ENCODE data around the gene PZP.

PZP gene

GRCh38 chr12:9235519-9235918, 27.3 kb upstream of the PZP start:
- no peak for TF ChIP-seq EZH2phosphoT487 (IDR thresholded peaks at IDR 0.05; ENCODE audit: borderline replicate concordance)
- TF ChIP-seq, protein P1, sequence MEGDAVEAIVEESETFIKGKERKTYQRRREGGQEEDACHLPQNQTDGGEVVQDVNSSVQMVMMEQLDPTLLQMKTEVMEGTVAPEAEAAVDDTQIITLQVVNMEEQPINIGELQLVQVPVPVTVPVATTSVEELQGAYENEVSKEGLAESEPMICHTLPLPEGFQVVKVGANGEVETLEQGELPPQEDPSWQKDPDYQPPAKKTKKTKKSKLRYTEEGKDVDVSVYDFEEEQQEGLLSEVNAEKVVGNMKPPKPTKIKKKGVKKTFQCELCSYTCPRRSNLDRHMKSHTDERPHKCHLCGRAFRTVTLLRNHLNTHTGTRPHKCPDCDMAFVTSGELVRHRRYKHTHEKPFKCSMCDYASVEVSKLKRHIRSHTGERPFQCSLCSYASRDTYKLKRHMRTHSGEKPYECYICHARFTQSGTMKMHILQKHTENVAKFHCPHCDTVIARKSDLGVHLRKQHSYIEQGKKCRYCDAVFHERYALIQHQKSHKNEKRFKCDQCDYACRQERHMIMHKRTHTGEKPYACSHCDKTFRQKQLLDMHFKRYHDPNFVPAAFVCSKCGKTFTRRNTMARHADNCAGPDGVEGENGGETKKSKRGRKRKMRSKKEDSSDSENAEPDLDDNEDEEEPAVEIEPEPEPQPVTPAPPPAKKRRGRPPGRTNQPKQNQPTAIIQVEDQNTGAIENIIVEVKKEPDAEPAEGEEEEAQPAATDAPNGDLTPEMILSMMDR (conservative IDR thresholded peaks at IDR 0.05; ENCODE audit: low read length) = no peak
- H3K4me2 ChIP-seq (ENCODE audit: low read depth, low read length, poor library complexity, severe bottlenecking) = no peak overlapping the region
- peaks cover 10% of the 10 kb centered on the region for H3K27me3 ChIP-seq (ENCODE audit: insufficient read depth, low read length, poor library complexity, severe bottlenecking)
- H3K9me3 ChIP-seq (ENCODE audit: insufficient read depth, low read depth, low read length) = no peaks in the 10 kb centered on the region
- H3K9me2 ChIP-seq (replicated peaks; ENCODE audit: low read depth, low read length) = no peaks in the 10 kb centered on the region
- H3K4me1 ChIP-seq (ENCODE audit: insufficient read depth, low read length, poor library complexity, severe bottlenecking) = no peaks in the 10 kb centered on the region
- H3K4me3 ChIP-seq (ENCODE audit: low read length, poor library complexity, severe bottlenecking) = no peak overlapping the region
- no peaks in the 10 kb centered on the region for H3F3A ChIP-seq (ENCODE audit: low read depth)
- H4K20me1 ChIP-seq (ENCODE audit: insufficient read depth, low read length, poor library complexity, severe bottlenecking) = no peaks in the 10 kb centered on the region
- no peak overlapping the region for H3K9ac ChIP-seq (ENCODE audit: low read depth, low read length, poor library complexity, severe bottlenecking)
- no peak overlapping the region for H2AFZ ChIP-seq (ENCODE audit: low read length)
- no peaks in the 10 kb centered on the region for H3K79me2 ChIP-seq (ENCODE audit: insufficient read depth, low read length)
- no peaks in the 10 kb centered on the region for H3K36me3 ChIP-seq (ENCODE audit: insufficient read depth, low read length)

GRCh38 chr12:9227950-9228349, 19.8 kb upstream of the PZP start:
- Histone ChIP-seq H3K9me2 (replicated peaks; ENCODE audit: low read depth, low read length) (no peaks in the 10 kb centered on the region), H4K20me1 (ENCODE audit: insufficient read depth, low read length, poor library complexity, severe bottlenecking) (no peaks in the 10 kb centered on the region), H3K4me3 (ENCODE audit: low read length, poor library complexity, severe bottlenecking) (no peak overlapping the region), H3K4me2 (ENCODE audit: low read depth, low read length, poor library complexity, severe bottlenecking) (no peak overlapping the region), H3K36me3 (ENCODE audit: insufficient read depth, low read length) (no peaks in the 10 kb centered on the region), H3K4me1 (ENCODE audit: insufficient read depth, low read length, poor library complexity, severe bottlenecking) (no peaks in the 10 kb centered on the region), H3K9ac (ENCODE audit: low read depth, low read length, poor library complexity, severe bottlenecking) (no peak overlapping the region), H3F3A (ENCODE audit: low read depth) (no peaks in the 10 kb centered on the region), H3K79me2 (ENCODE audit: insufficient read depth, low read length) (no peaks in the 10 kb centered on the region), H3K9me3 (ENCODE audit: insufficient read depth, low read depth, low read length) (no peaks in the 10 kb centered on the region), H2AFZ (ENCODE audit: low read length) (no peak overlapping the region), H3K27me3 (ENCODE audit: insufficient read depth, low read length, poor library complexity, severe bottlenecking) (peaks cover 5% of the 10 kb centered on the region)
- TF ChIP-seq EZH2phosphoT487 (IDR thresholded peaks at IDR 0.05; ENCODE audit: borderline replicate concordance) = no peak
- TF ChIP-seq, protein P1 (conservative IDR thresholded peaks at IDR 0.05; ENCODE audit: low read length) = no peak

DNA sequence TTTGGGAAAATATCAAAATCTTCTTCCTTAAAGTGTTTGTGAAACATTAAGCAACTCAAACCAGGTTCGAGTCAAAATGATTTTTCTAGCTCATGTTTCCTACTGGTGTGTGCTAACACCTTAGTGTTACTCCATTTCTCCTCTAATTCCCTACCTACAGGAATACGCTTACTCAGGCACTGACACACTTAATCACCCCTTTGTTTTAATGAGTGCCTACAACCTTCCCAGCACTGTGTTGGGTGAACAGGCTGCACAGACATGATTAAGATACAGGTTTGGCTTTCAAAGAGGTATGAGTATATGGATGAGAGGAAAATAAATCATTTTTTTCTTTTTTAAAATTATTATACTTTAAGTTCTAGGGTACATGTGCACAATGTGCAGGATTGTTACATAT, 15.6 kb upstream of the PZP start:
- Histone ChIP-seq H3K4me3 (ENCODE audit: low read length, poor library complexity, severe bottlenecking) (no peak overlapping the region), H3K79me2 (ENCODE audit: insufficient read depth, low read length) (no peaks in the 10 kb centered on the region)
- no peak for TF ChIP-seq EZH2phosphoT487 (IDR thresholded peaks at IDR 0.05; ENCODE audit: borderline replicate concordance)
- TF ChIP-seq, protein P1 (conservative IDR thresholded peaks at IDR 0.05; ENCODE audit: low read length) = no peak

More for the DNA sequence above, 15.6 kb upstream of the PZP start:
- H3K27me3 ChIP-seq (ENCODE audit: insufficient read depth, low read length, poor library complexity, severe bottlenecking) = no peaks in the 10 kb centered on the region
- H3K36me3 ChIP-seq (ENCODE audit: insufficient read depth, low read length) = no peaks in the 10 kb centered on the region
- H3K9me3 ChIP-seq (ENCODE audit: insufficient read depth, low read depth, low read length) = no peaks in the 10 kb centered on the region
- H4K20me1 ChIP-seq (ENCODE audit: insufficient read depth, low read length, poor library complexity, severe bottlenecking) = no peaks in the 10 kb centered on the region
- no peak overlapping the region for H3K4me2 ChIP-seq (ENCODE audit: low read depth, low read length, poor library complexity, severe bottlenecking)
- H2AFZ ChIP-seq (ENCODE audit: low read length) = no peak overlapping the region
- no peak overlapping the region for H3K9ac ChIP-seq (ENCODE audit: low read depth, low read length, poor library complexity, severe bottlenecking)
- no peaks in the 10 kb centered on the region for H3K4me1 ChIP-seq (ENCODE audit: insufficient read depth, low read length, poor library complexity, severe bottlenecking)
- no peaks in the 10 kb centered on the region for H3K9me2 ChIP-seq (replicated peaks; ENCODE audit: low read depth, low read length)
- no peaks in the 10 kb centered on the region for H3F3A ChIP-seq (ENCODE audit: low read depth)
